OCI-LY3 (cell line): ENCODE data around the gene POU2AF1.

Experiments used
- H2AFZ ChIP-seq: fragments of 200-600, 300-600 bp; shearing (Covaris generic); 2 replicates; pipeline ENCODE4 v1.6.0; 2014; ENCODE audit warnings: antibody characterized with exemption, low read depth, low read length
- H3K27ac ChIP-seq: fragments of 200-600, 300-600 bp; sonication (generic); 2 replicates; pipeline ENCODE4 v1.5.1; 2014; ENCODE audit warnings: mild to moderate bottlenecking, low read length, moderate library complexity, mixed read lengths
- H3K27me3 ChIP-seq: fragments of 200-600, 300-600 bp; sonication (generic); 2 replicates; pipeline ENCODE4 v1.6.1; 2014; ENCODE audit warnings: low read depth, low read length, mixed read lengths
- H3K36me3 ChIP-seq: fragments of 200-600, 300-600 bp; sonication (generic); replicated peaks from 2 replicates; pipeline ENCODE3; 2014; ENCODE audit warnings: low read depth, low read length, mixed read lengths
- H3K4me1 ChIP-seq: fragments of 300-600, 200-600 bp; sonication (generic); 2 replicates; pipeline ENCODE4 v1.6.1; 2014; ENCODE audit warnings: low read length, mixed read lengths
- H3K4me2 ChIP-seq: fragments of 200-600, 300-600 bp; sonication (generic); 2 replicates; pipeline ENCODE4 v1.6.1; 2014; ENCODE audit warnings: low read length, mixed read lengths
- H3K4me3 ChIP-seq: fragments of 300-600, 200-600 bp; sonication (generic); 2 replicates; pipeline ENCODE4 v1.5.1; 2014; ENCODE audit warnings: antibody characterized with exemption, mild to moderate bottlenecking, low read length, moderate library complexity
- H3K79me2 ChIP-seq: fragments of 300-600, 200-600 bp; shearing (Covaris generic); 2 replicates; pipeline ENCODE4 v1.6.1; 2014; ENCODE audit warnings: mild to moderate bottlenecking, low read length, mixed read lengths
- H3K9ac ChIP-seq: fragments of 300-600, 200-600 bp; shearing (Covaris generic); 2 replicates; pipeline ENCODE4 v1.6.0; 2014; ENCODE audit warnings: mild to moderate bottlenecking, low read length, moderate library complexity
- H3K9me3 ChIP-seq: fragments of 200-600, 300-600 bp; shearing (Covaris generic); 2 replicates; pipeline ENCODE4 v1.6.1; 2014; ENCODE audit warnings: low read length, mixed read lengths; ENCODE audit not compliant: insufficient read depth
- H4K20me1 ChIP-seq: fragments of 200-600, 300-600 bp; sonication (generic); 2 replicates; pipeline ENCODE4 v1.6.1; 2016; ENCODE audit warnings: low read length, mixed read lengths; ENCODE audit not compliant: insufficient read depth
- CTCF ChIP-seq: fragments of 200-600, 300-600 bp; sonication (generic); IDR thresholded peaks from 2 replicates; pipeline ENCODE4 v1.5.1; 2014; ENCODE audit warnings: antibody characterized with exemption, low read length, low read depth
- EZH2phosphoT487 ChIP-seq: fragments of 200-600 bp; shearing (Covaris generic); IDR thresholded peaks from 2 replicates; pipeline ENCODE4 v1.6.1; 2018; ENCODE audit warnings: antibody characterized with exemption, mixed run types, low read depth

POU2AF1 gene

GRCh38 chr11:111309215-111309915, 69.7 kb downstream of the POU2AF1 start:
- Histone ChIP-seq H3K27me3 (0 out of 2 replicates have a peak, but pooled peaks cover 5% of the 10 kb centered on the region), H3K4me2 (no peak overlapping the region), H3K9me3 (no peaks in the 10 kb centered on the region), H3K4me3 (no peak overlapping the region), H3K4me1 (peaks cover 8% of the 10 kb centered on the region; the same call in 1 of the 2 replicates), H3K9ac (no peak overlapping the region), H3K79me2 (no peaks in the 10 kb centered on the region), H3K27ac (no peak overlapping the region), H3K36me3 (no peaks in the 10 kb centered on the region), H2AFZ (no peak overlapping the region), H4K20me1 (no peaks in the 10 kb centered on the region)
- TF ChIP-seq CTCF (no peak), EZH2phosphoT487 (no peak)

GRCh38 chr11:111308140-111308539, 70.9 kb downstream of the POU2AF1 start:
- 0 out of 2 replicates have a peak, but pooled peaks cover 5% of the 10 kb centered on the region for H3K27me3 ChIP-seq

GRCh38 chr11:111307472-111308108, 71.5 kb downstream of the POU2AF1 start:
- H3K27ac ChIP-seq = no peak overlapping the region

More at GRCh38 chr11:111308140-111308539, 70.9 kb downstream of the POU2AF1 start:
- H3K79me2 ChIP-seq = no peaks in the 10 kb centered on the region
- no peak overlapping the region for H3K4me3 ChIP-seq
- peaks cover 15% of the 10 kb centered on the region for H3K4me1 ChIP-seq
- no peak overlapping the region for H3K27ac ChIP-seq
- TF ChIP-seq CTCF (no peak), EZH2phosphoT487 (no peak)
- no peaks in the 10 kb centered on the region for H4K20me1 ChIP-seq
- no peak overlapping the region for H3K9ac ChIP-seq
- no peaks in the 10 kb centered on the region for H3K9me3 ChIP-seq
- no peak overlapping the region for H2AFZ ChIP-seq
- H3K36me3 ChIP-seq = no peaks in the 10 kb centered on the region
- no peak overlapping the region for H3K4me2 ChIP-seq

More at GRCh38 chr11:111307472-111308108, 71.5 kb downstream of the POU2AF1 start:
- Histone ChIP-seq H3K27me3 (0 out of 2 replicates have a peak, but pooled peaks cover 5% of the 10 kb centered on the region), H3K79me2 (no peaks in the 10 kb centered on the region), H3K9ac (no peak overlapping the region), H4K20me1 (no peaks in the 10 kb centered on the region), H3K4me3 (no peak overlapping the region), H2AFZ (no peak overlapping the region), H3K9me3 (no peaks in the 10 kb centered on the region), H3K36me3 (no peaks in the 10 kb centered on the region), H3K4me2 (no peak overlapping the region), H3K4me1 (peaks cover 16% of the 10 kb centered on the region)
- TF ChIP-seq EZH2phosphoT487 (no peak), CTCF (no peak)
